HEK293 (cell line): ENCODE data around the gene HLA-DMB.

Source experiments
- IKZF3 ChIP-seq: fragments of 450-650 bp; IDR thresholded peaks from 2 replicates; pipeline ENCODE4 v1.5.0; 2018; ENCODE audit warnings: missing biosample characterization, mild to moderate bottlenecking, missing genetic modification characterization, moderate library complexity
- KLF9 ChIP-seq: fragments of 450-650 bp; formaldehyde crosslinking; IDR thresholded peaks from 2 replicates; pipeline ENCODE4 v1.5.1; 2016; ENCODE audit warnings: missing biosample characterization, missing genetic modification characterization, low read depth
- OSR2 ChIP-seq: fragments of 450-650 bp; formaldehyde crosslinking; IDR thresholded peaks from 2 replicates; pipeline ENCODE4 v1.5.1; 2016; ENCODE audit warnings: missing biosample characterization, missing genetic modification characterization
- OVOL3 ChIP-seq: fragments of 450-650 bp; formaldehyde crosslinking; IDR thresholded peaks from 2 replicates; pipeline ENCODE4 v1.5.1; 2016; ENCODE audit warnings: missing biosample characterization, missing genetic modification characterization
- SP2 ChIP-seq: fragments of 450-650 bp; formaldehyde crosslinking; IDR thresholded peaks from 2 replicates; pipeline ENCODE4 v1.5.1; 2016; ENCODE audit warnings: missing biosample characterization, missing genetic modification characterization
- SP3 ChIP-seq: fragments of 450-650 bp; formaldehyde crosslinking; IDR thresholded peaks from 2 replicates; pipeline ENCODE4 v1.5.1; 2016; ENCODE audit warnings: missing biosample characterization, missing genetic modification characterization
- TCF7L2 ChIP-seq: IDR thresholded peaks from 2 replicates; pipeline ENCODE4 v1.6.1; 2011; ENCODE audit warnings: low read depth, mild to moderate bottlenecking, inconsistent platforms, low read length, moderate library complexity, borderline replicate concordance
- YY1 ChIP-seq: fragments of 450-650 bp; formaldehyde crosslinking; IDR thresholded peaks from 2 replicates; pipeline ENCODE4 v1.5.1; 2018; ENCODE audit warnings: missing biosample characterization, missing genetic modification characterization
- ZBTB8A ChIP-seq: fragments of 450-650 bp; formaldehyde crosslinking; IDR thresholded peaks from 2 replicates; pipeline ENCODE4 v1.5.1; 2016; ENCODE audit warnings: missing biosample characterization, missing genetic modification characterization
- ZNF133 ChIP-seq: fragments of 450-650 bp; formaldehyde crosslinking; IDR thresholded peaks from 2 replicates; pipeline ENCODE4 v1.5.1; 2016; ENCODE audit warnings: missing biosample characterization, missing genetic modification characterization
- ZNF157 ChIP-seq: fragments of 450-650 bp; formaldehyde crosslinking; IDR thresholded peaks from 2 replicates; pipeline ENCODE4 v1.5.1; 2016; ENCODE audit warnings: missing biosample characterization, missing genetic modification characterization
- ZNF2 ChIP-seq: fragments of 450-650 bp; formaldehyde crosslinking; IDR thresholded peaks from 2 replicates; pipeline ENCODE4 v1.5.1; 2016; ENCODE audit warnings: missing biosample characterization, missing genetic modification characterization
- ZNF202 ChIP-seq: fragments of 450-650 bp; formaldehyde crosslinking; IDR thresholded peaks from 2 replicates; pipeline ENCODE4 v1.5.1; 2016; ENCODE audit warnings: missing biosample characterization, missing genetic modification characterization, borderline replicate concordance
- ZNF211 ChIP-seq: fragments of 450-650 bp; formaldehyde crosslinking; IDR thresholded peaks from 2 replicates; pipeline ENCODE4 v1.5.1; 2016; ENCODE audit warnings: low read depth, missing biosample characterization, missing genetic modification characterization
- ZNF223 ChIP-seq: fragments of 450-650 bp; formaldehyde crosslinking; IDR thresholded peaks from 2 replicates; pipeline ENCODE4 v1.5.1; 2016; ENCODE audit warnings: missing biosample characterization, missing genetic modification characterization
- ZNF280D ChIP-seq: fragments of 450-650 bp; formaldehyde crosslinking; IDR thresholded peaks from 2 replicates; pipeline ENCODE4 v1.5.1; 2016; ENCODE audit warnings: missing biosample characterization, missing genetic modification characterization
- ZNF292 ChIP-seq: fragments of 450-650 bp; formaldehyde crosslinking; IDR thresholded peaks from 2 replicates; pipeline ENCODE4 v1.5.1; 2016; ENCODE audit warnings: low read depth, missing biosample characterization, missing genetic modification characterization, borderline replicate concordance
- ZNF341 ChIP-seq: fragments of 450-650 bp; formaldehyde crosslinking; IDR thresholded peaks from 2 replicates; pipeline ENCODE4; 2016; ENCODE audit warnings: low read depth, missing biosample characterization, missing genetic modification characterization
- ZNF350 ChIP-seq: fragments of 450-650 bp; formaldehyde crosslinking; IDR thresholded peaks from 2 replicates; pipeline ENCODE4 v1.5.0; 2017; ENCODE audit warnings: missing biosample characterization, mild to moderate bottlenecking, missing genetic modification characterization
- ZNF513 ChIP-seq: fragments of 450-650 bp; IDR thresholded peaks from 2 replicates; pipeline ENCODE4 v1.5.1; 2018; ENCODE audit warnings: missing biosample characterization, missing genetic modification characterization
- ZNF561 ChIP-seq: fragments of 450-650 bp; IDR thresholded peaks from 2 replicates; pipeline ENCODE4 v1.5.1; 2018; ENCODE audit warnings: missing biosample characterization, missing genetic modification characterization, borderline replicate concordance
- ZNF571 ChIP-seq: fragments of 450-650 bp; formaldehyde crosslinking; IDR thresholded peaks from 2 replicates; pipeline ENCODE4 v1.5.0; 2017; ENCODE audit warnings: missing biosample characterization, missing genetic modification characterization
- ZNF585B ChIP-seq: fragments of 450-650 bp; formaldehyde crosslinking; IDR thresholded peaks from 2 replicates; pipeline ENCODE4 v1.5.1; 2016; ENCODE audit warnings: missing biosample characterization, missing genetic modification characterization
- ZNF600 ChIP-seq: fragments of 450-650 bp; formaldehyde crosslinking; IDR thresholded peaks from 2 replicates; pipeline ENCODE4 v1.5.1; 2016; ENCODE audit warnings: missing biosample characterization, missing genetic modification characterization
- ZNF639 ChIP-seq: fragments of 450-650 bp; formaldehyde crosslinking; IDR thresholded peaks from 2 replicates; pipeline ENCODE4 v1.5.1; 2016; ENCODE audit warnings: missing biosample characterization, missing genetic modification characterization
- TF ChIP-seq, protein P1 (sequence below): sonication (generic); formaldehyde crosslinking; IDR thresholded peaks from 2 replicates; pipeline ENCODE4 v1.8.1; 2022; ENCODE audit warnings: mild to moderate bottlenecking, moderate library complexity, missing genetic modification reagents
- TF ChIP-seq, protein P2 (sequence below): fragments of 450-650 bp; formaldehyde crosslinking; IDR thresholded peaks from 2 replicates; pipeline ENCODE4 v1.5.1; 2016; ENCODE audit warnings: missing biosample characterization, missing genetic modification characterization
- TF ChIP-seq, protein P3 (sequence below): fragments of 450-650 bp; formaldehyde crosslinking; IDR thresholded peaks from 2 replicates; pipeline ENCODE4 v1.5.1; 2016; ENCODE audit warnings: missing biosample characterization, missing genetic modification characterization

The HLA-DMB gene

GRCh38 chr6:32970413-32971241 lies 29.8 kb upstream of the HLA-DMB start (continued):
- peak; percentile 43; the same call in 1 of the 2 replicates for TF ChIP-seq ZNF600
- TF ChIP-seq SP3 (tag by site-specific recombination) = no peak; the same call in 1 of the 2 replicates
- TF ChIP-seq ZNF571 (tag by site-specific recombination) = no peak
- 0 out of 2 replicates have a peak, but pooled peaks have one; percentile 11 for TF ChIP-seq ZNF223 (tag by site-specific recombination)
- no peak for TF ChIP-seq IKZF3
- TF ChIP-seq ZNF157 (tag by site-specific recombination) = no peak
- no peak; the same call in 1 of the 2 replicates for TF ChIP-seq ZNF639
- peak; percentile 3; the same call in 1 of the 2 replicates for TF ChIP-seq ZBTB8A (tag by site-specific recombination)
- TF ChIP-seq OVOL3 (tag by site-specific recombination) = no peak
- TF ChIP-seq ZNF350 = no peak
- TF ChIP-seq ZNF513 = no peak
- TF ChIP-seq, protein P1, sequence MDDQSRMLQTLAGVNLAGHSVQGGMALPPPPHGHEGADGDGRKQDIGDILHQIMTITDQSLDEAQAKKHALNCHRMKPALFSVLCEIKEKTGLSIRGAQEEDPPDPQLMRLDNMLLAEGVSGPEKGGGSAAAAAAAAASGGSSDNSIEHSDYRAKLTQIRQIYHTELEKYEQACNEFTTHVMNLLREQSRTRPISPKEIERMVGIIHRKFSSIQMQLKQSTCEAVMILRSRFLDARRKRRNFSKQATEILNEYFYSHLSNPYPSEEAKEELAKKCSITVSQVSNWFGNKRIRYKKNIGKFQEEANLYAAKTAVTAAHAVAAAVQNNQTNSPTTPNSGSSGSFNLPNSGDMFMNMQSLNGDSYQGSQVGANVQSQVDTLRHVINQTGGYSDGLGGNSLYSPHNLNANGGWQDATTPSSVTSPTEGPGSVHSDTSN = no peak
- TF ChIP-seq ZNF292 (tag by site-specific recombination) = no peak
- TF ChIP-seq ZNF211 (tag by site-specific recombination) = no peak
- no peak; the same call in 1 of the 2 replicates for TF ChIP-seq KLF9 (tag by site-specific recombination)
- TF ChIP-seq OSR2 (tag by site-specific recombination) = no peak
- no peak for TF ChIP-seq ZNF280D (tag by site-specific recombination)
- TF ChIP-seq ZNF133 (tag by site-specific recombination) = no peak
- 0 out of 2 replicates have a peak, but pooled peaks have one; percentile 8 for TF ChIP-seq YY1
- TF ChIP-seq, protein P2, sequence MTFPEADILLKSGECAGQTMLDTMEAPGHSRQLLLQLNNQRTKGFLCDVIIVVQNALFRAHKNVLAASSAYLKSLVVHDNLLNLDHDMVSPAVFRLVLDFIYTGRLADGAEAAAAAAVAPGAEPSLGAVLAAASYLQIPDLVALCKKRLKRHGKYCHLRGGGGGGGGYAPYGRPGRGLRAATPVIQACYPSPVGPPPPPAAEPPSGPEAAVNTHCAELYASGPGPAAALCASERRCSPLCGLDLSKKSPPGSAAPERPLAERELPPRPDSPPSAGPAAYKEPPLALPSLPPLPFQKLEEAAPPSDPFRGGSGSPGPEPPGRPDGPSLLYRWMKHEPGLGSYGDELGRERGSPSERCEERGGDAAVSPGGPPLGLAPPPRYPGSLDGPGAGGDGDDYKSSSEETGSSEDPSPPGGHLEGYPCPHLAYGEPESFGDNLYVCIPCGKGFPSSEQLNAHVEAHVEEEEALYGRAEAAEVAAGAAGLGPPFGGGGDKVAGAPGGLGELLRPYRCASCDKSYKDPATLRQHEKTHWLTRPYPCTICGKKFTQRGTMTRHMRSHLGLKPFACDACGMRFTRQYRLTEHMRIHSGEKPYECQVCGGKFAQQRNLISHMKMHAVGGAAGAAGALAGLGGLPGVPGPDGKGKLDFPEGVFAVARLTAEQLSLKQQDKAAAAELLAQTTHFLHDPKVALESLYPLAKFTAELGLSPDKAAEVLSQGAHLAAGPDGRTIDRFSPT = no peak
- TF ChIP-seq TCF7L2 = no peak
- peak; percentile 92 for TF ChIP-seq ZNF341 (tag by site-specific recombination)
- TF ChIP-seq SP2 = peak; percentile 73
- TF ChIP-seq ZNF561 (tag by site-specific recombination) = no peak; the same call in 1 of the 2 replicates
- TF ChIP-seq ZNF2 (tag by site-specific recombination) = no peak
- no peak for TF ChIP-seq ZNF202 (tag by site-specific recombination)
- TF ChIP-seq, protein P3, sequence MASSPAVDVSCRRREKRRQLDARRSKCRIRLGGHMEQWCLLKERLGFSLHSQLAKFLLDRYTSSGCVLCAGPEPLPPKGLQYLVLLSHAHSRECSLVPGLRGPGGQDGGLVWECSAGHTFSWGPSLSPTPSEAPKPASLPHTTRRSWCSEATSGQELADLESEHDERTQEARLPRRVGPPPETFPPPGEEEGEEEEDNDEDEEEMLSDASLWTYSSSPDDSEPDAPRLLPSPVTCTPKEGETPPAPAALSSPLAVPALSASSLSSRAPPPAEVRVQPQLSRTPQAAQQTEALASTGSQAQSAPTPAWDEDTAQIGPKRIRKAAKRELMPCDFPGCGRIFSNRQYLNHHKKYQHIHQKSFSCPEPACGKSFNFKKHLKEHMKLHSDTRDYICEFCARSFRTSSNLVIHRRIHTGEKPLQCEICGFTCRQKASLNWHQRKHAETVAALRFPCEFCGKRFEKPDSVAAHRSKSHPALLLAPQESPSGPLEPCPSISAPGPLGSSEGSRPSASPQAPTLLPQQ (tag by site-specific recombination) = no peak
- no peak for TF ChIP-seq ZNF585B
